HG02588 (cell line): ENCODE measurements around the gene TBL1X.
A peak's percentile ranks its signal among the peaks of the same experiment; 100 is the strongest.
"Not testable (repeated sequence)": the region's sequence is repeated elsewhere in the genome, so short reads cannot be mapped to it uniquely, and the experiment has no call there.

Source experiments
- ATAC-seq: cut with Tn5 transposase; IDR thresholded peaks from one replicate; pipeline ENCODE4 v1.9.1; 2021; ENCODE audit warnings: mild to moderate bottlenecking, moderate library complexity; ENCODE audit not compliant: unreplicated experiment

TBL1X gene

DNA sequence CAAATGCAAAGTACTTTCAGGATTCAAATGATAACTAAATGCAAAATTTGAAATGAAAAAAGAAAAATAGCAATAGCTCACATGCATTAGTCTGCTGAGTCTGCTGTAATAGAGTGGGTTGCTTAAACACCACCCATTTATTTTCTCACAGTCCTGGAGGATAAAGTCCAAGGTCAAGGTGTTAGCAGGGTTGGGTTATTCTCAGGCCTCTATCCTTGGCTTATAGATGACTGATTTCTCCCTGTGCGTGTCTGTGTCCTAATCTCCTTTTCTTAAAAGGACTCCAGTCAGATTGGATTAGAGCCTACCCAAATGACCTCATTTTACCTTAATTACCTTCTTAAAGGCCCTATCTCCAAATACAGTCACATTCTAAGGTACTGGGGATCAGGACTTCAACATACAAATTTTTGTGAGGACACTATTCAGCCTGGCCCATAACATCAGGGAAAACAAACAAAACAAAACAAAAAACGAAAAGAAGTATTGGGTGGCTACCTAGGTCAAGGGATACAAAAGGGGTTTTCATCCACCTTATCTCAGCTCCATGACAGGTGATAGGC is 6.3 kb upstream of the TBL1X start:
- no peak for ATAC-seq

DNA sequence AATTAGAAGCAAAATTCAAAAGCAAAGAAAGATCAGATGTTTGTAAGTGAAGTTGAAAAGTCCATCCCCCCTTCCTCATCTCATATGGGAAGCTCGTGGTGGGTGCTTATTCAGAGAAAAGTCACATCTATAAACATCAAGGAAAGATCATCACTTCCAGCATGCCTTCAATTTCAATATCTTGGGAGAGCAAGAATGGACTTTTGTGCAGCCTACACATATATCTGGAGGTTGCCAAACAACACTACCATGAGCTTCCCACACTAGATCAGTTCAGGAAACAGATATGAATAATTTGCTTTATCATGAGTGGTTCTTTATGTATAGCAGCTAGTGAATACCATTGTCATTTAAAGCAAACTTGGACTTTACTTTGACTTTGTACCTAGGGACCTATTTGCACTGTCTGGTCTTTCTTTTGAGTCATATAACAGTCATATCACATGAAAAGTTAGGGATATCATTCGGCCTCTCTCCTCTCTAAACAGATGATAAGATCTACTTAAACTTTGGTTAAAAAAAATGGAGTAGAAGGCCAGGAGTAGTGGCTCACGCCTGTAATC is 5.6 kb upstream of the TBL1X start:
- ATAC-seq: no peak

DNA sequence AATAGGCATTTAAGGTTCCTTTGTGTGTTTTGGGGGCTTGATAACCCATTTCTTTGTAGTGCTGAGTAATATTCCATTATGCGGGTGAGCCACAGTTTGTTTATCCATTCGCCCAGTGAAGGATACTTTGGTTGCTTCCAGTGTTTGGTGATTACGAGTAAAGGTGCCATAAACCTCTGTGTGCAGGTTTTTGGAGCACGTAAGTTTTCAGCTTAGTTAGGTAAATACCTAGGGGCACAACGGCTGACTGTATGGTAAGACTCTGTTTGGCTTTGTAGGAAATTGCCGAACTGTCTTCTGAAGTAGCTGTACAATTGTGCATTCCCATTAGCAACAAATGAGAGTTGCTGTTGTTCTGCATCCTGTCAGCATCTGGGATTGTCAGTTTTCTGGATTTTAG is 3.8 kb upstream of the TBL1X start:
- ATAC-seq: no peak

DNA sequence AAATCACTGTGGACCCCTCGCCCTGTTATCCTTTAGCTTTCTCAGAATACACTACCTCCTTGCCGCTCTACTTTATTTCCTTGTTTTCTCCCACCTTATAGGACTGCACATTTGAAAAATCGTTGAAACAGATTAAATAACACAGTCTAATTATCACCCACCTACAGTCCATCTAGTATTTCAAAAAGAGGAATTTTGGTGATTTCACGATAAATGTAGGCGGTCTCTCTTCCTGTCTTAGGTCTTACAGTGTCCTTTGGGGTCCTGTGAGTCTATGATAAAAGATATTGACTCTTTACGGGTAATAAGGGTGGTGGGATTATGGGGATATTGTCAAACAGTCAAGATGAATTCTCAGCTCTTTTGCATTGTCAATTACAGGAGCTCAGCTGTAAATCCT is 2.4 kb upstream of the TBL1X start:
- no peak for ATAC-seq

DNA sequence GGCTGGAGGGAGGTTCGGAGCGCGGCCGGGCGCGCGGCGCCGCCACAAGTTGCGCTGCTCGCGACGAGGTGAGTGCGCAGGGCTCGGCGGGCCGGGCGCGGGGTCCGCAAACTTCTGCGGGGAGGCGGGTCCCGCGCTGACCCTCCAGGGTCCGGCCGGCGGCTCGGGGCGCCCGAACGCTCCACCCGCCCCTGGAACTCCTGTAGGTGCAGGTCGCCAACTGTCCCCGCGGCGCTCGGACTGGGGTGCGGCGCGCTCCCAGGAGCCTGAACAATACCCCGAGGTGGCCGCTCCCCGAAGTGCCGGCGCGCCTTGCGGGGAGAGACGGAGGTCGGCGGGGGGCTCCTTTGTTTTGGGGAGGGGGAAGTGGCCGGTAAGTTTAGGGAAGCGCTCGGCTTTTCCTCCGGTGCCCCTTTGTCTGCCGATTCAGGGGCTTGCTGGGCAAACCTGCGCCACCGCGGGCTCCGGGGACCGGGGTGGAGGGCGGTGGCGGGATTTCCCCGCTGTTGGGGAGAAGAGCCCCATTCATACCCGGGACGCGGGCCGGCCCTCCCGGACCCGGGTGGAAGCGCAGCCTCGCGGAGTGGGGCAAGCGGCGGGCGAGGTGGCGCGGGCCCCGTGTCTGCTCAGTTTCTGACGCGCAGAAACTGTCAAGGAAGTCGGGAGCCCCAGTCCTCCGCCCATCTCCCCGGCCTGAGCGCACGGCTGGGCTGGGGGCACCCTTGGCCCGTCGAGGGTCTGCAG is 694 bp downstream of the TBL1X start:
- peak; percentile 23 for ATAC-seq

DNA sequence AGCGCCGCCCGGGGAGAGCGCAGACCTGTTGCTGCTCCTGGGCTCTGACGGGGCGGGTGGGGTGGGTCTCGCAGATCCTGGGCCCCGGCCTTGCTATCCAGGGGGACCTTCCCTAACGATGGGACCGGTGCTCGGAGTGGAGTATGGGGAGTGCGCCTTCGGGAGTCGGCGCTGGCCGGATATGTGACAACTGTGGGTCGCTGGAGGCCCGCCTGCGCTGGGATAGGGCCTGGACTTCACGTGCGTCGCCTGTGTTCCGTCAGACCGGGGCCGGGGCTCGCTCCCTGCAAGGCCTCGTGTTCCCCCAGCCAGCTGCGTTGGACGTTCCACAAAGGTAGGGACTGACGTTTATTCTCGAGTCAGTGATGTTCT is 1.3 kb downstream of the TBL1X start:
- no peak for ATAC-seq

DNA sequence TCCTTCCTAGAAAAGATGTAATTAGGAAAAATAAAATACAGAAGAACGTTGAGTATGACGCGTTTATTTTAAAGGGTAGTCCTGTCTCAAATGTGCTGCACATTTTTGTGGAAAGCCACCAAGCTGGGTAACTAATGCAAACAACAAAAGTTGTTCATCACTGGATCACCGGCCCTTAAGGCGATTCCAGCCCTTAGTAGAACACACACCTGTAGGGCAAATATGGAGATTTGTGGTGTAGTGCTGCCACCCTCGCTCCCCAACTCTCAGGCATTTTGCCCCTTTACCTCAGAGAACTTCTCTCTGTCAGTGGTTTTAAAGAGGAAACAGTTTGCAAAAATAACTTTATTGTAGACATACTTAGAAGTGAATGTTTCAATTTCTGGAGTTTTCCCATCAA is 1.9 kb downstream of the TBL1X start:
- no peak for ATAC-seq

DNA sequence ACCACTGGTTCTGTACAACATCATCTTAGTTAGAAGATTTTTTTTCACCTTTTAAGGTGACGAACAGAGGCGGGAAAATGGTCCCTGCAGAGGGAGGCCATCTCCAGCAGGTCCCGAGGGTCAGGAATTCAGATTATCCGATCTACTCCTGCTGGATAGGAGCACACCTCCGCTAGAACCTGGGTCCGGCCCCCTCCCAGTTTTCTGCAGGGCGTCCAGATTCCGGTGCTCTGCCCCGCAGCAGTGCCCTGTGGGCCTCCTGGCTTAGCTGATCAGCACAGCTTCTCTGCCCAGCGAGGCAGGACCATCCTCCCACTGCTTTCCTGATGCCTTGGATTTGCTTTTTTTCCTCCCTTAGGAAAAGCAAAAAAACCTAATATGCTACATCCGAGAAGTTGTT is 2.3 kb downstream of the TBL1X start:
- no peak for ATAC-seq

DNA sequence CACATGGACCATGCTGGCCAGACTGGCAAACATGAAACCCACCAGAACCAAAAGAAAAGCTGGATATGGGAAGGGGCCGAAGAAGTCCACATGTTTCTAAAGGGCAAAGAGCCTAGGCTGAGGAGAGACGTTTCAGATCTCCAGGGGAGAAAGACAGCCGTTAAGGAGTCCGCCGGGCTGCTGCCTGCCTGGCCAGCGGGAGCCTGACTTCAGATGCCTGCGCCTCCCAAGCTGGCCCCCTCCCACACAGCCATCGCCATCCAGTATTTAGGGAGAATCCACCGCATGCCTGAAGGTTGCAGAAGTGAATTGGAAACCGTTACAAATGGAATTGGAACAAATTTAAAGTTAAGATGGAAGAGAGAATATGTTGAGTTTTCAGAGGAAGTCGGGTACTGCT is 2.9 kb downstream of the TBL1X start:
- ATAC-seq: no peak

DNA sequence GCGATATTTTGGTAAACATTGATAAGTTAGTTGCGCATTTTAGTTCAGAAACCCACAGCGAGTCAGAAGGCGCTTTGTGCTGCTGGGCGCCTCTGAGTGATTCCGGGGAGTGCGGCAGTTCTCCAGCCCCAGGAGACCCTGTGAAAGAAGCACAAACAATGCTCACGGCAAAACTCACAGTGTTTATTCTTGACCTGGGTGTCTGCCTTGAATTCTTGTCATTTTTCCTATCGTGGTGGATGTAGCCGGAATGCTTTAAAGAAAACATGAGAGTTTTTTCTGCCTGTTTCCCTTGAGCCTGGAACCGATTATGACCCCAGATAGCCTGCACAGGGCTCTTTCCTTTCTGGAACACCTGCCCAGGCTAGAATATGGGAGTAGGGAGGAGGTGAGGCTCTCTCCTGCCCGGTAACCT is 6.7 kb downstream of the TBL1X start:
- no peak for ATAC-seq

DNA sequence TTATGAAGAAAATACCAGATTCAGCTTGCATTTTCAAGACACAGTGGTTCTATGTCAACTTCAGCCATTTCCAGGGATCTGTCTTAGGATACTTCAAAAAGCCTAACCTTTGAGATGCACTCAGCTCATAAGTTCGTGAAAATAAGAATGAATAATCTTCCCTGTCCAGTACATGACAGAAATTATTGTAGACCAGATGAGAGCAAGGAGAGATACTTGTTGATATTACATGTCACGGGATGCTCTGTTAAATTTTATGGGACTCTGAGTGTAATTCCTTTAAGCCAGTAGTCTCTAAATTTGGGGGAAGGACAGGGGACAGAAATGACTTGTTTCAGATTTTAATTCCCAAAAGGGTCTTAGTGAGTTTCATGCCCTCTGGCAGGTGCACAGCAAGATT is 8.8 kb downstream of the TBL1X start:
- ATAC-seq: no peak

DNA sequence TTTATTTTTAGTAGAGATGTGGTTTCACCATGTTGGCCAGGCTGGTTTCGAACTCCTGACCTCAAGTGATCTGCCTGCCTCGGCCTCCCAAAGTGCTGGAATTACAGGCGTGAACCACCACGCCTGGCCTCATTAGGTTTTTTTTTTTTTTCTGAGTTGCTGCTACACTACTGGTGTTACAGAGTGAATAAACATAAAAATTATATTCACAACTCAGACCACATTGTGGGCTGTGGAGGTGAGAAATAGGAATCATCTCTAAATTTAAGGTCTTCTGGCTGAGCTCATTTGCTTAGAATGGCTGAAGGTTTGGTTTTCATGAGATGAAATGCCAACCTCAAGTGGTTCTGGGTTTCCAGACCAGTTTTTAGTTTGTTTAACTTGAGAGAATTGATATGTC is 10.6 kb downstream of the TBL1X start:
- not testable (repeated sequence) for ATAC-seq

DNA sequence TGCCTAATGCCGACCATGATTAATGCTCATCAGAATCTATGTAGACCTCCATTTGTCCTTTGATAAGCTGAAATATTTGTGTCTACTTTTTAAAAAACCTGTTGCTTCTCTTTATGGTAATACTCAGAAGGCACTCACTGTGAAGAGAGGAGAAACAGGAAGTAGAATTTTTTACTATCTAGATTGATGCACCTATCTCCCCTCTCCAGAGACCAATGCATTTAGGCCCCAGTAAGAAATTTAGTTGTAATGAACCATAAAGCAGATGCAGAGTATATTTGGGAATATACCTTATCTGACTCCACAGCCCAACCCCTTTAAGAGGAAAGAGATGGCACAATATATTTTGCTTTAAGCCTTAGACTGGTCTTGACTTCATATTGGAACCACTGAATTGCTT is 11.1 kb downstream of the TBL1X start:
- no peak for ATAC-seq

DNA sequence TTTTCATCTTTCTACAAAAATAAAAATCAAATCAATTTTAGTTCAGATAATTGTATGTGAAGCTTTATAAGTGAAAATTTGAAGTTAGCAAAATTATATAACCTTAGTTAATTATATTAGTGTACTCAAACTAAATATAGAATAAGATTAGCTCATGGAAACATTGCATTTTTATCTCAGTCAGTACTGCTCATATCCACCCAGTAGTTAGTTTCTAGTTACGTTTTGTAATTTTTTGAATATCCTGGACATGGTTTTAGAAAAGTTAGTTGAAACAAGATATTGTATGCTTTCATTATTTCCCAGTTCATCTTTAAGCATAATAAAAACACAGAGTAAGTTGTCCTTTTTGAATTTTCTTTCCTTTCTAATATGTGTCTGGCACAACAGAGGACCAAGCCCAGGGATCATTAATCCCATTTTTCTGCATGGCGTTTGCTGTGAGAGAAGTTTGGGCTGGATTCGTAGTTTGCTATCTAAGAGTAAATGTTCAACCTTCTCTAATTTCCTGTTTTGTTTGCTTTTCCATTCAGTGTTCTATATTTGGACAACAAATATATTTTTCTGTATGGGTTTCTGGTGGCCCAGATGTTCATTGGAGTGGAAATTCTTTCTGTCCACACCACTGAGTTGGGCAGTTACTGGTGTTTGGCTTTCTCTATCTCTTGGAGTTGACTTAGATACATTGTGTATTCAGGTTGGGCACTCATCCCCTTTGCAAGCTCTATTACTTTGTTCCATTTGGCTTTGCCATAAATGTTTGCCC is 12.1 kb downstream of the TBL1X start:
- no peak for ATAC-seq

DNA sequence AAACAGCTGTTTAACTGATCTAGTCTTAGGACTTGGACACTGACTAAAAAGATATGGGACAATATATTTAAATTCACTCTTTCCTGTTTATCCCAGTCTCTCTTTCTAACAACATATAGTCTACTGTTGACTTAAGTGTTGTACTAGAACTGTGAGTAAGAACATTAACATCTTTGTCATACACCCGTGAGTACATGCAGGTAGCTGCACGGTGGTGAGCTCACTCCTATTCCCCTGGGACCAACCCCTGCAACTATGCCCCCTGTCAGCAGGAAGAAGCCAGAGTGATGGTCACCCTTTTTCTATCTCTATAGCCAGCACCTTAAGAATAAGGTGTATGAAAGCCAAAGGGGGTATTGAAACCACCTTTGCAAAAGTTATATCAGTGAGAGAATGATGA is 17.6 kb downstream of the TBL1X start:
- ATAC-seq: no peak

DNA sequence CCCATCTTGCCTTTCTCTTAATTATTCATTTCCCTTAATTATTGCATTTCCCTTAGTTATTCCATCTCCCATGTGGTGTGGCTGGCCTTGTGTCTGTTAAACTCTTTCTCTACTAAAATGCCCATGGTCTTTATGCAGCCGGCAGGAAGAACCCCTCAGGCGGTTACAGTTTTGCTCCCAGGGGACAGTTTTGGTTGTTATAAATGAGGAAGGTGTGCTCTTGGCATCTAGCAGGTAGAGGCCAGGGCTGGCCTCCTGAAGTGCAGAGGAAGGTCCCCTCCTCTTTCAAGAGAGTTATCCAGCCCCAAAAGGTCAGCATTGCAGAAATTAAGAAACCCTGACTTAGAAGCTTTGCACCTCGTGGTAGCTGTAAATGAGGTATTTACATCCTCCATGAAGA is 18.0 kb downstream of the TBL1X start:
- ATAC-seq: no peak

DNA sequence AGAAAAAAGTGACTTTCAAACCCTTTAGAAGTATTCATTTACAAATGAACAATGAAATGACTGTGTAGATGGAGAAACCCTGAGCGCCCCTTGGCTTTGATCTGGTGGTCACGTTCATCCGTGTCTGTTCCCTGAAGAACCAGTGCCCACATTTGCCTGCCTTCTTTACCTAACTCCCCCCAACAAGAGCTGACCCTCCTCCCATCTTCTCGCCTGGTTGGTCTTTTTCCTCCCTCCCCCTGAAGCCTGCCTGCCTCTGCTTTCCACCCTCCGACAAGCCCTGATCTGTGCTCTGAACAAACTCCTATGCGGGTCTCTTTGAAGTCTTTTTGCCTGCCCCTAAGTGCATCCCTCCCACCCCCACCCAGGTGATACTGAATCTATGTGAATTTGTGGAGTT is 18.5 kb downstream of the TBL1X start:
- no peak for ATAC-seq

DNA sequence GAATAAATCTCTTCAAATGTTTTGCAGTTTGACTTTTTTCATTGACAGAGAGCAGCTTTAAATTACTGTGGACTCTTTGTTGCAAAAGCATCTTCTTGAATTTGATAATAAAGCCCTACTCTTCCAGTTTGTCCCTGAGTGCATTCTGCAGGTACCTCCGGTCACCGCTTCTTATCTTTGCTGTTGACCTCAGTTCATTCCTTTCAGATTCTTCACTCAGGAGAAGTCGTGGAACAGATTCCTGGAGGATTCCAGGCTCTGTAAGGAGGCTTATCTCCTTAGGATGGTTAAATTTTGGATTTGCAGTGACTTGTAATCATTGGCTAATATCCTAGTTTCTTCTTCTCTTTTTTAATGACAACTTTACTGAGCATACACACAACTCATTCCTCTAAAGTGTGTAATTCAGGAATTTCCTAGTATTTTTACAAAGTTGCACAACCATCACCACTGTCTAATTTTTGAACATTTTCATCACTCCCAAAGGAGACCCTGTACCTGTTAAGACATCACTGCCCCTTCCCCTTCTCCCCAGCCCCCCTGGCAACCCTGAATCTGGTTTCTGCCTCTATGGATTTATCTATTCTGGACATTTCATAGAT is 22.0 kb downstream of the TBL1X start:
- ATAC-seq: no peak

DNA sequence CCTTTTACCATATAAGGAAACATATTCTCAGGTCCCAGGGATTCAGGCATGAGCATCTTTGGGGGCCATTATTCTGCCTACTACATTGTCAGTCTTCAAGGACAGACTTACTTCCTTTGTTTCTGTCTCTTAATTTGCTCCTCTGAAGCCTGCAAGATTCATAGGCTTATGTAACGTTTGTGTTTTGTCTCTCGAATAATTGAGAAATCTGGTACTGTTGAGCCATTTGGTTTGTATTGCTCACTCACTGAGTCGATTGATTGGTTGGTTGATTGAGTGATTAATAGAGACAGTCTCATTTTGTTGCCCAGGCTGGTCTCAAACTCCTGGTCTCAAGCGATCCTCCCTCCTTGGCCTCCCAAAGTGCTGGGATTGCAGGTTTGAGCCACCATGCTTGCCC is 23.7 kb downstream of the TBL1X start:
- no peak for ATAC-seq

DNA sequence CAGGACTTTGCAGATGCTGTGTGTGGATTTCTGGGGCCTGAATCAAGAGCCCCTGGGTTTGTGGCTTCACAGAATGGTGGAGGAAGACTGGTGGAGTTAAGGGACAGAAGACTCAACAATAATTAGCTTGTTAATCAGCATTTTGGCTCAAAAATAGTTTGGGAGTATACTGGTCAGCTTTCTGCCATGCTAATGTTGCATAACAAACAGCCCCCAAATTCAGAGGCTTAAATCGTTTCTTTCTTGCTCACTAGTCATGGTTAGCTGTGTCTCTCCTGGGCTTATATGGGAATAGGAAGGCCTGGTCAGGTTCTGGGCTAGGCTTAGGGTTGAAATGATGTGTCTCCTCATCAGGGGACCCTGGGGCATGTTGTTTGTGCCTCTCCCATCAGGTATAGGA is 24.4 kb downstream of the TBL1X start:
- no peak for ATAC-seq

DNA sequence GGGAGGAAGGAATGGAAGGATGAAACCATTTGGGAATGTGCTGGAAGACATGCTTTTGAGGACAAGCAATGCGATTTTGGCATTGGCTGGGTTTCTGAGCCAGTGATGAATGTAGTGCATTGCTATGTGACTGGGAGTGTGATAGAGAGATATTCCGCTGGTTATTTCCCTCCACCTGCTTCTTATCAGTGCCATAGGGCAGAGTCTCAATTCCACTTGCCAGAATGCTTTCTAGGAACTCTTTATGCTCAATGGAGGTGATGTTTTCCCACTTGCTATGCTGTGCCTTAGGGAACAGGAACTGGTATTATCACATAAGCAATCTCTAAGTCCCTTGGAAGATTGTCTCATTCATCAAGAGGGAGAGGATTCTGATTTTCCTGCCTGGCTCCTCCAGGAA is 28.0 kb downstream of the TBL1X start:
- no peak for ATAC-seq

DNA sequence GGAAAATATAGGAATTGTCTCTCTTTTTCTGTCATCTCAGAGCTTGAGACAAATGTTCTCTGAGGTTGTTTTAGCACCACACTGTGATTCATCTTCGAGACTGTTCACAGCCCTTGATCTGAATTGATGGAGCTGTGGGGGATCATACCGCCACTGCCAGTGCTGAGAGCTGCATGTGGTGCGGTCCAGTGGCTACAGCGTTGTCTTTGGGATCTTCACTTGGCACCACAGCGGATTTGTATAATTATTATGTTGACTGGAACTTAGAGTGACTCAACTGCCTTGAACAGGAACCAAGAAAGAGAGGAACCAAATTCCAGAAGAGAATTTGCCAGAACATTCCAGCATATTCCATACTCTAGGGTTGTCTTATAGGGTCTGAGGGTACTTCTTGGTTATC is 29.1 kb downstream of the TBL1X start:
- no peak for ATAC-seq
